ENCODE measurements around the gene STK10. TPM values are rescaled to one million over a fixed set of nuclear protein-coding genes. Genes with fewer than 3 reads are reported as not detected.

The STK10 gene
- total RNA-seq, 2 donors from 2014 or later: 9.1 to 9.9 TPM

DNA sequence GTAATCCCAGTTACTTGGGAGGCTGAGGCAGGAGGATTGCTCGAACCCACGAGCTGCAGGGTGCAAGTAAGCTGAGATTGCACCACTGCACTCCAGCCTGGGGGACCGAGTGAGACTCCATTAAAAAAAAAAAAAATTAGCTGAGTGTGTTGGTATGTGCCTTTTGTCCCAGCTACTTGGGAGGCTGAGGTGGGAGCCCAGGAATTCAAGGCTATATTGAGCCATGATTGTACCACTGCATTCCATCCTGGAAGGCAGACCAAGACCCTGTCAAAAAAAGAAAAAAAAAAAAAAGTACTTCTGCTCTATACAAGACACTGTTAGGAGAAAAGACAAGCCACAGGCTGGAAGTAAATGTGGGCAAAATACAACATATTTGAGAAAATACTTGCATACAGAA is 113.1 kb downstream of the STK10 start:
- no peak for DNase-seq

DNA sequence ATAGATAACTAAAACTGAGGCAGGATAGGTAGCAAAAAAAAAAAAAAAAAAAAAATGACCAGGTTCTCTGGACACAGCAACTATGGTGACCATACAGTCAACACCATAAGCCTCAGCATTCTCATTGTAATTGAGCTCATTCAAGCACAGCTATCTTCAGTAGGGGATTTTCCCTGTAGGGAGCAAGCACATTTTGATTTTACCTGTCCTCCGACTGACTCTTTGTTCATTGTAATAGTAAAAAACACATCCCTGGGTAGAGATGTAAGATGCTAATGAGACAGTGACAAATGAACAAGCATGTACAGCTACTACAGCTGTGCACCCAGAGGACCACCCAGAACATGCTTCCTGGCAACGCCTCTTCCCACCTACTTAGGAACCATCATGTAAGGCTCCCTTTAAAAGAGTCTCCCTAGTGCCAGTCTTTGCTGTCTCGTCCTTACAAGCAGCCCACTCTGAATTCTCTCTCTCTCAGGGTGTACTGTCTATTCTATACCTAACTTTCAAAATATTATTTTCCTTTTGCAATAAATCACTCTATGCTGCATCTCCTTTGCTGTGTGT is 116.6 kb downstream of the STK10 start:
- Histone ChIP-seq H3K4me3 (no peak overlapping the region), H3K27ac (no peak overlapping the region), H3K36me3 (replicated peaks in 1 of 2; ENCODE audit: insufficient read depth in 1 of 2, low read depth in 2 of 2) (no peaks in the 10 kb centered on the region), H3K9me3 (no peaks in the 10 kb centered on the region), H3K4me1 (no peaks in the 10 kb centered on the region), H3K27me3 (no peaks in the 10 kb centered on the region)
- no peak for TF ChIP-seq POLR2A (IDR thresholded peaks at IDR 0.05)
- TF ChIP-seq, protein P1, sequence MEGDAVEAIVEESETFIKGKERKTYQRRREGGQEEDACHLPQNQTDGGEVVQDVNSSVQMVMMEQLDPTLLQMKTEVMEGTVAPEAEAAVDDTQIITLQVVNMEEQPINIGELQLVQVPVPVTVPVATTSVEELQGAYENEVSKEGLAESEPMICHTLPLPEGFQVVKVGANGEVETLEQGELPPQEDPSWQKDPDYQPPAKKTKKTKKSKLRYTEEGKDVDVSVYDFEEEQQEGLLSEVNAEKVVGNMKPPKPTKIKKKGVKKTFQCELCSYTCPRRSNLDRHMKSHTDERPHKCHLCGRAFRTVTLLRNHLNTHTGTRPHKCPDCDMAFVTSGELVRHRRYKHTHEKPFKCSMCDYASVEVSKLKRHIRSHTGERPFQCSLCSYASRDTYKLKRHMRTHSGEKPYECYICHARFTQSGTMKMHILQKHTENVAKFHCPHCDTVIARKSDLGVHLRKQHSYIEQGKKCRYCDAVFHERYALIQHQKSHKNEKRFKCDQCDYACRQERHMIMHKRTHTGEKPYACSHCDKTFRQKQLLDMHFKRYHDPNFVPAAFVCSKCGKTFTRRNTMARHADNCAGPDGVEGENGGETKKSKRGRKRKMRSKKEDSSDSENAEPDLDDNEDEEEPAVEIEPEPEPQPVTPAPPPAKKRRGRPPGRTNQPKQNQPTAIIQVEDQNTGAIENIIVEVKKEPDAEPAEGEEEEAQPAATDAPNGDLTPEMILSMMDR (IDR thresholded peaks at IDR 0.05): no peak
- intact Hi-C loops (cut with DNase I): no loop called here
- 86 to 89% methylated on average over 3 of the region's 3 CpGs for WGBS, 2 donors
- no peak for ATAC-seq
- DNase-seq: no peak

More for the DNA sequence above, 113.1 kb downstream of the STK10 start:
- 89 to 98% methylated on average over 3 of the region's 3 CpGs for WGBS, 2 donors
- no peaks in the 10 kb centered on the region for H3K9me3 ChIP-seq
- H3K4me1 ChIP-seq: peaks cover 14% of the 10 kb centered on the region
- no peak for ATAC-seq
- intact Hi-C loops (cut with DNase I): no loop called here
- H3K27me3 ChIP-seq: no peaks in the 10 kb centered on the region
- TF ChIP-seq, protein P1 (IDR thresholded peaks at IDR 0.05): no peak
- no peak overlapping the region for H3K4me3 ChIP-seq
- H3K27ac ChIP-seq: no peak overlapping the region
- no peaks in the 10 kb centered on the region for H3K36me3 ChIP-seq (replicated peaks in 1 of 2; ENCODE audit: insufficient read depth in 1 of 2, low read depth in 2 of 2)

DNA sequence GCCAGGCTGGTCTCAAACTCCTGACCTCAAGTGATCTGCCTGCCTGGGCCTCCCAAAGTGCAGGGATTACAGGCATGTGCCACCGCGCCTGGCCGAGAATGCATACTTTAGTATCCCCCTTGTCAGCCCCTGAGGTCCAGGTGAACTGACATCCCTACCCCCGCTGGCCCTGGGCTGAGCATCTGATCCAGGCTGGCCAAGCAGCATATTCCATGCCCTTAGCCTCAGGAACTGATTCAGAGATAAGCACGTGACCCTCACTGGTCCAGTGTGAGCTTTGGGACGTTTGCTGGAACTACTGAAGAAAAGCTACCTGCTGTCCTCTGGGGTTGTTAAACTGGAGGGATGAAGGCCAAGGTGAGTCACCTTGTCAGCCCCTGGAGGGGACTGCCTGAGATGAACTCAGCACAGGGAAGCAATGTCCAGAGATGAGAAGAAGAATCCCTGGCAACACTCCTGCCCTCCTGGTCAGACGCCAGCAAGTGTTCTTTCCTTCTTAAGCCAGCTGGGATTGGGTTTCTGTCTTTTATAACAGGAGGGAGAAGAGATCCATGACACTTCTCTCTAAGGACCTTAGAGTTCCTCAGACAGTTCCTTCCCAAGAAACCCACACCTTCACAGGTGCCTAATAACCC is 122.5 kb downstream of the STK10 start:
- DNase-seq: peak in 1 of 4 donors; percentile 6
- Histone ChIP-seq H3K4me3 (no peak overlapping the region), H3K9me3 (no peaks in the 10 kb centered on the region), H3K36me3 (replicated peaks in 1 of 2; ENCODE audit: insufficient read depth in 1 of 2, low read depth in 2 of 2) (peaks cover 0 to 4% of the 10 kb centered on the region in 2 donors), H3K4me1 (no peaks in the 10 kb centered on the region), H3K27me3 (no peaks in the 10 kb centered on the region), H3K27ac (no peak overlapping the region)
- intact Hi-C loops (cut with DNase I): no loop called here
- TF ChIP-seq, protein P1 (IDR thresholded peaks at IDR 0.05): no peak
- no peak for ATAC-seq
- 91 to 92% methylated on average over 6 to 7 of the region's 7 CpGs for WGBS, 2 donors

DNA sequence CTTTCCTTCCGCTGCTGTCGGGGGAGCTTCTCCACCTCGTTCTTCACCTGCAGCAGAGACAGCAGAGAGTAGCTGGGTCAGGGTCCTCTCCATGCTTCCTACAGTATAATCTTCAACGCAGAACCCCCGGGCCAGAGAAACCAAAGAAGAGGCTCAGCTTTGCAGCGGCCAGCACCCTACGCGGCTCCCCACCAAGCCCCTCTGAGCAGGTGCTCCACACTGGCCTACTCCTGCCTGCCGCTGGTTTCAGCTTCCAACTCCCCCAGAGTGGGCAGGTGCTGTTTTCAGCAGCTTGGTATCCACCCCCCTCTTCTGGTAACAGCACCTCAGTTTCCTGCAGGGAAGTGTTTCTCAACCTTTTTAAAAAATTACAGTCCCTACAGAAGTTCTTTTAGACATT is 123.3 kb downstream of the STK10 start:
- TF ChIP-seq POLR2A (IDR thresholded peaks at IDR 0.05): no peak
- TF ChIP-seq, protein P1 (IDR thresholded peaks at IDR 0.05): no peak
- no peaks in the 10 kb centered on the region for H3K4me1 ChIP-seq
- WGBS, 2 donors: 88 to 93% methylated on average over 9 of the region's 9 CpGs
- DNase-seq (no peak), ATAC-seq (no peak)
- no peaks in the 10 kb centered on the region for H3K9me3 ChIP-seq
- peaks cover 0 to 4% of the 10 kb centered on the region in 2 donors for H3K36me3 ChIP-seq (replicated peaks in 1 of 2; ENCODE audit: insufficient read depth in 1 of 2, low read depth in 2 of 2)
- H3K27ac ChIP-seq: no peak overlapping the region
- intact Hi-C loops (cut with DNase I): no loop called here
- no peaks in the 10 kb centered on the region for H3K27me3 ChIP-seq
- no peak overlapping the region for H3K4me3 ChIP-seq

DNA sequence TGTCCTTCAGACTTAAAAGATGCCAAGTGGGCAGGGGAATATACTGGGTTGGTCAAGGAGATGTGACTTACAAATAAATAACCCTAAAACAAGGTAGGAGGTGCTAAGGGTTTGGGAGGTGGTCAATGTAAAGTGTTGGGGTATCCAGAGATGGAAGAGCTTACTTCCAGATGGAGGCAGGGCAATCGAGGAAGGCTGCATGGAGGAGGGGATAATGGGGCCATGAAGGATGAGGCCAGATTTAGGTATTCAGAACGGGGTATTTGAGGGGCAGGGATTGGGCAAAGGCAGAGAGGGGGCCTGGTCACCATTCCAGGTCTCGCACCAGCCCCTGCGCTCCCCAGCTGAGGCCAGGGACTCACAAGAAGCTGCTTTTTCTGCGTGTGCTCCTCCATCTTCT is 123.7 kb downstream of the STK10 start:
- Histone ChIP-seq H3K36me3 (replicated peaks in 1 of 2; ENCODE audit: insufficient read depth in 1 of 2, low read depth in 2 of 2) (peaks cover 0 to 4% of the 10 kb centered on the region in 2 donors), H3K9me3 (no peaks in the 10 kb centered on the region), H3K4me3 (no peak overlapping the region), H3K4me1 (no peaks in the 10 kb centered on the region), H3K27me3 (no peaks in the 10 kb centered on the region), H3K27ac (no peak overlapping the region)
- ATAC-seq (no peak), DNase-seq (no peak)
- intact Hi-C loops (cut with DNase I): no loop called here
- TF ChIP-seq POLR2A (IDR thresholded peaks at IDR 0.05): no peak
- TF ChIP-seq, protein P1 (IDR thresholded peaks at IDR 0.05): no peak
- 84 to 95% methylated on average over 5 of the region's 5 CpGs for WGBS, 2 donors

Measured in body of pancreas (tissue), 4 donors.